ENCODE data around the gene TAF4. TPM values are rescaled to one million over a fixed set of nuclear protein-coding genes. Genes with fewer than 3 reads are reported as not detected.

The TAF4 gene
- total RNA-seq, 4 donors from 2014 or later, result 13.9 to 22.0 (median 18.6) TPM

GRCh38 chr20:61925555-61926252, 140.0 kb downstream of the TAF4 start:
- Histone ChIP-seq H3K4me3 (replicated peaks in 1 of 3) (no peak overlapping the region), H3K9me3 (no peaks in the 10 kb centered on the region), H3K4me1 (no peaks in the 10 kb centered on the region), H3K27ac (no peak overlapping the region), H3K27me3 (no peaks in the 10 kb centered on the region), H3K36me3 (no peaks in the 10 kb centered on the region)
- TF ChIP-seq POLR2A (IDR thresholded peaks at IDR 0.05) (no peak), CTCF (IDR thresholded peaks at IDR 0.05) (no peak)
- intact Hi-C loops (cut with DNase I), result no loop called here
- DNase-seq, result no peak
- WGBS, 2 donors, result 80 to 84% methylated on average over 11 to 16 of the region's 21 CpGs

GRCh38 chr20:61924858-61925554, 140.7 kb downstream of the TAF4 start:
- no peak overlapping the region for H3K27ac ChIP-seq
- H3K9me3 ChIP-seq, result no peaks in the 10 kb centered on the region
- no peaks in the 10 kb centered on the region for H3K27me3 ChIP-seq
- no peak overlapping the region for H3K4me3 ChIP-seq (replicated peaks in 1 of 3)
- intact Hi-C loops (cut with DNase I), result no loop called here
- no peaks in the 10 kb centered on the region for H3K4me1 ChIP-seq
- TF ChIP-seq POLR2A (IDR thresholded peaks at IDR 0.05), result no peak
- TF ChIP-seq CTCF (IDR thresholded peaks at IDR 0.05), result no peak
- 86 to 90% methylated on average over 25 to 32 of the region's 32 CpGs for WGBS, 2 donors
- no peaks in the 10 kb centered on the region for H3K36me3 ChIP-seq
- no peak for DNase-seq

MicroRNA genes within 50 kb of the gene (microRNA counts, 767-probe panel; counts per million panel counts)
- microRNA hsa-miR-1257, result 0 to 2,212 counts per million in 2 donors
- 0 counts per million in 2 donors for microRNA hsa-miR-3195

Small RNA genes within 50 kb of the gene (microRNA-seq; reads per million reads assigned to microRNA genes)
- gene MIR1257, result not detected
- not detected for gene MIR3195

Small RNA genes within 50 kb of the gene (small RNA-seq; reads per million reads assigned to genes)
- gene MIR3195, result not detected

Other genes starting within 250 kb of the TAF4 start
- 10 to 100 TPM; 25.3 to 27.9 (median 25.6) TPM for gene LSM14B, start 56.6 kb upstream of the TAF4 start, total RNA-seq
- gene PSMA7, start 77.5 kb upstream of the TAF4 start, total RNA-seq, result 100 to 1,000 TPM; 213 to 288 (median 261) TPM
- gene SS18L1, start 77.9 kb upstream of the TAF4 start, total RNA-seq, result 10 to 100 TPM; 12.2 to 22.0 (median 15.2) TPM
- 10 to 100 TPM; 21.6 to 38.2 (median 33.4) TPM for gene MTG2, start 117.1 kb upstream of the TAF4 start, total RNA-seq
- gene HRH3, start 154.4 kb upstream of the TAF4 start, total RNA-seq, result not detected
- gene OSBPL2, start 172.6 kb upstream of the TAF4 start, total RNA-seq, result 10 to 100 TPM; 46.9 to 60.8 (median 50.8) TPM
- 100 to 1,000 TPM in 3 of 4 donors, 10 to 100 TPM in 1; 89.9 to 140 (median 117) TPM for gene ADRM1, start 237.1 kb upstream of the TAF4 start, total RNA-seq

All from thyroid gland (tissue), 4 donors.